Fibroblast of villous mesenchyme (primary cell): ENCODE data around the gene CACNG1. TPM values are rescaled to one million over a fixed set of nuclear protein-coding genes. Genes with fewer than 3 reads are reported as not detected.

Source experiments
- DNase-seq: peaks from one replicate; pipeline ENCODE4 v3.0.0-alpha.2; 2010; ENCODE audit warnings: low read depth
- H3K4me3 ChIP-seq: 2 replicates; pipeline ENCODE4 v1.5.1; 2011; ENCODE audit warnings: low read depth, mild to moderate bottlenecking, low read length
- total RNA-seq: library from RNA; depleted of rRNA; stranded (reverse); fragments of >200 nt; gene quantifications from 2 replicates; pipeline ENCODE4 v1.2.3, GENCODE V29; 2012
- TF ChIP-seq, protein P1 (sequence below): IDR thresholded peaks from 2 replicates; pipeline ENCODE4 v1.5.1; 2012; ENCODE audit warnings: low read depth, mild to moderate bottlenecking, low read length; ENCODE audit not compliant: insufficient read depth

Gene CACNG1
- total RNA-seq, 1 donor = not detected

DNA sequence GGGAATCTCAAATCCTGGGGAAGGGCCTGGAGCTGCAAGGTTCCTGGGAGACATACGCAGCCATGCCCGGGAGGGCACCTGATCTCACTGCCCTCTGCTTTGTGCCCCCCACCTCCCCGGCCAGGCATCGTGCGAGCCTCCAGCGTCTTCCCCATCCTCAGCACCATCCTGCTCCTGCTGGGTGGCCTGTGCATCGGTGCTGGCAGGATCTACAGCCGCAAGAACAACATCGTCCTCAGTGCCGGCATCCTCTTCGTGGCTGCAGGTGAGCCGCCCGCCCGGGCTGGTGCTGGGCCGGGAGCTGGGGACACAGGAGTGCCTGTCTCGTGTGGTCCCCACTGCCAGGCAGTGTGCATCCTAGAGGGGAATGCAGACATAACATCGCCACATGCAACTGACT, 19.6 kb upstream of the CACNG1 start:
- H3K4me3 ChIP-seq = no peak overlapping the region
- TF ChIP-seq, protein P1, sequence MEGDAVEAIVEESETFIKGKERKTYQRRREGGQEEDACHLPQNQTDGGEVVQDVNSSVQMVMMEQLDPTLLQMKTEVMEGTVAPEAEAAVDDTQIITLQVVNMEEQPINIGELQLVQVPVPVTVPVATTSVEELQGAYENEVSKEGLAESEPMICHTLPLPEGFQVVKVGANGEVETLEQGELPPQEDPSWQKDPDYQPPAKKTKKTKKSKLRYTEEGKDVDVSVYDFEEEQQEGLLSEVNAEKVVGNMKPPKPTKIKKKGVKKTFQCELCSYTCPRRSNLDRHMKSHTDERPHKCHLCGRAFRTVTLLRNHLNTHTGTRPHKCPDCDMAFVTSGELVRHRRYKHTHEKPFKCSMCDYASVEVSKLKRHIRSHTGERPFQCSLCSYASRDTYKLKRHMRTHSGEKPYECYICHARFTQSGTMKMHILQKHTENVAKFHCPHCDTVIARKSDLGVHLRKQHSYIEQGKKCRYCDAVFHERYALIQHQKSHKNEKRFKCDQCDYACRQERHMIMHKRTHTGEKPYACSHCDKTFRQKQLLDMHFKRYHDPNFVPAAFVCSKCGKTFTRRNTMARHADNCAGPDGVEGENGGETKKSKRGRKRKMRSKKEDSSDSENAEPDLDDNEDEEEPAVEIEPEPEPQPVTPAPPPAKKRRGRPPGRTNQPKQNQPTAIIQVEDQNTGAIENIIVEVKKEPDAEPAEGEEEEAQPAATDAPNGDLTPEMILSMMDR = no peak
- DNase-seq = no peak

DNA sequence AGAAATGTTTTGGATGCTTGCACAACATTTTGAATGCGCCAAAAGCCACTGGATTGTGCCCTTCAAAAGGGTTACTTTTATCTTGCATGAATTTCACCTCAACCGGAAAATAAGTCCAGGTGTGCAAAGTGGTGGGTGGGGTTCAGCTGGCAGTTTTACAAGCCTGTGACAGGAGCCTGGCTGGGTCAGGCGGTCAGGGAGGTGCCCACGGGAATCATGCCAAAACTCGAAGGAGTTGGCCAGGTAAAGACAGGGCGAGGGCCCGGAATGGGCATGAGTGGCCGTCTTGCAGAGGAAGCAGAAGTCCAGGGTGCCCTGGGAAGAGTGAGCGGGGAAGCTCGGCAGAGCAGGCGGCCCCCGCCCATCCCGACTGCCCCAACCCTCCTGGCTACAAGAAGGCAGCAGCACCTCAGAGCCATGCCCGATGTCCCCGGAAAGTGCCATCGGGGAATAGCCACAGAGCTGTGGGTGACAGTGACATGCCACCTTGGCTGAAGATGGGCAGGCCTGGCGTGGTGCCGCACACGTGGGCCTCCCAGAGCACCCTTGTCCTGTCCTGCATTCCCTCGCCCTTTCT, 19.1 kb upstream of the CACNG1 start:
- H3K4me3 ChIP-seq = no peak overlapping the region
- no peak for DNase-seq
- TF ChIP-seq, protein P1 = no peak

- DNase-seq = no peak
- no peak overlapping the region for H3K4me3 ChIP-seq
- TF ChIP-seq, protein P1 = no peak
Observed at GRCh38 chr17:67026341-67026740, 18.0 kb upstream of the CACNG1 start.

DNA sequence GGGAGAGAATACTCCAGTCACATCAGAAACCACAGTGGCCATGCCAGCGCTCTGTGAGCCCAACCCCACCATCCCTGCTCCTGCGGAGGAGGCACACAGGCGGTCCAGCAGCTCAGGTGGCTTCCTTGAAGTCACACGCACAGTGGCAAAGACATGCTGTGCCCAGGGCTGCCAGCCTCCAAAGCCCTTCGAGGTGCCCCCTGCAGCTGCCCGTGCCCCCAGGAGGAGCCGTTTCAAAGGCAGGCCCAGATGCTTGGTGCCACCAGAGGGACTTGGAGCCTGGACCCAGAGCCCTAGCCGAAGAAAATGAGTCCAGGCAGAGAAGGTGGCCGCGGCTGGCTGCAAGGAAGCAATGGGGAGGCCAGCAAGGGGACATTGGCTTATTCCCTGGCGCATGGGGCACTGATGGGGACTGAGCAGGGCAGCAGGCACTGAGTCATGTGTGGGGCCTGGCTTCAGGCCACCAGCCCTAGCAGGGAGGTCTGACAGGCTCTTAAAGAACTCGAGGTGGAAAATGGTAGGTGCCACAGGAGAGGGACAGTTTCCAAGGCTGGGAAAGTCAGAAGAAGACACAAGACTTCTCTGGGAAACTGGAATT, 17.2 kb upstream of the CACNG1 start:
- no peak for DNase-seq
- TF ChIP-seq, protein P1 = no peak

GRCh38 chr17:67030641-67031040, 13.7 kb upstream of the CACNG1 start:
- no peak overlapping the region for H3K4me3 ChIP-seq
- TF ChIP-seq, protein P1 = no peak
- no peak for DNase-seq

More for the DNA sequence above, 17.2 kb upstream of the CACNG1 start:
- no peak overlapping the region for H3K4me3 ChIP-seq

DNA sequence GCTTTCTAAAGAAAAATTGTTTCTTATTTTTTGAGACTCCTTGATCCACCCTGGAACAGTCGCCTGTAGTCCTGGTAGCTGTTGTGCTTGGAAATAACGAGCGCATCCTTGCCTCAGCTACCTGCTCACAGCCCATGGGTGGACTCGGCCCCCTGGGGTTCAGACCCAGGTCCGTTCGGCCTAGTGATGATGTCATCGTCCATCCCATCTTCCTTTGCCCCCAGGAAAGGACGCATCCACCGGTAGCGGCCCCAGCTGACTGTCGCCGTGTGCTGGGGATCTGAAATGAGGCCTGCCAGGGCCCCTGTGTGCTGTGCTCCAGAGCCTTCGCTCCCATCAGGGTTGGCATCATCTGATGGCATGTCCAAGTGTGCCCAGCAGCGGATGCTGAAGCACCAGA, 12.0 kb upstream of the CACNG1 start:
- TF ChIP-seq, protein P1 = no peak
- H3K4me3 ChIP-seq = no peak overlapping the region
- no peak for DNase-seq

GRCh38 chr17:67032985-67033384, 11.4 kb upstream of the CACNG1 start:
- no peak overlapping the region for H3K4me3 ChIP-seq
- TF ChIP-seq, protein P1 = no peak
- DNase-seq = no peak
